AG04450 (cell line): Measurements from ENCODE around the gene PGAM2. TPM values are rescaled to one million over a fixed set of nuclear protein-coding genes. Genes with fewer than 3 reads are reported as not detected.
"Not testable (repeated sequence)": the region's sequence is repeated elsewhere in the genome, so short reads cannot be mapped to it uniquely, and the experiment has no call there.

Experiments
- CTCF ChIA-PET: fragments of 300-600, 350-600 bp; formaldehyde crosslinking; extraction: SDS; loops from one replicate; lab custom pipeline; 2022; ENCODE audit warnings: antibody characterized with exemption, inconsistent platforms; lab: Charles Lee
- POLR2A ChIA-PET: fragments of 350-600 bp; formaldehyde crosslinking; extraction: SDS; loops from one replicate; lab custom pipeline; 2021; ENCODE audit warnings: antibody characterized with exemption, inconsistent platforms; lab: Yijun Ruan, JAX
- DNase-seq: peaks from one replicate; pipeline ENCODE4 v3.0.0-alpha.2; 2011; ENCODE audit warnings: low read depth, low spot score
- H3K27ac ChIP-seq: one replicate; pipeline ENCODE4 v1.5.1; 2012; ENCODE audit warnings: low read depth, low read length, control low read depth
- H3K27me3 ChIP-seq: one replicate; pipeline ENCODE4 v1.6.0; 2012; ENCODE audit warnings: low read length; ENCODE audit not compliant: control insufficient read depth, insufficient read depth
- H3K4me3 ChIP-seq: 2 replicates; pipeline ENCODE4 v1.5.1; 2011; ENCODE audit warnings: mild to moderate bottlenecking, low read depth, low read length, control low read depth
- H3K9me3 ChIP-seq: 2 replicates; pipeline ENCODE4 v1.5.1; 2012; ENCODE audit warnings: low read length; ENCODE audit not compliant: control insufficient read depth, insufficient read depth
- polyA plus RNA-seq: library from polyadenylated mRNA; depleted of rRNA; stranded (reverse); fragments of >200 nt; gene quantifications from 2 replicates; pipeline ENCODE4 v1.2.3, GENCODE V29; 2011

PGAM2 gene
- polyA plus RNA-seq, 1 experiment, result not detected

DNA sequence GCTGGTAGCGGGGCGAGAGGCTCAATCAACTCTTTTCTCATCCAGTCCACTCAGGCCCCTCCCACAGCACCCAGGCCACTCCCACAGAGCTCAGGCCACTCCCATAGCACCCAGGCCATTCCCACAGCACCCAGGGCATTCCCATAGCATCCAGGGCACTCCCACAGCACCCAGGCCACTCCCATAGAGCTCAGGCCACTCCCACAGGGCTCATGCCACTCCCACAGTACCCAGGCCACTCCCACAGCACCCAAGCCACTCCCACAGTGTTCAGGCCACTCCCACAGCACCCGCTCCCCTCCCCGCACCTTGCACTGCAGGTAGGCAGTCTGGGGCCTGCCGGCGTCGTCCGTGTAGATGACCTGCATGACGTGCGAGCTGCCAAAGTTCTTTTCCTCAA is 29.0 kb downstream of the PGAM2 start:
- H3K27me3 ChIP-seq, CTCF ChIA-PET, DNase-seq: not testable (repeated sequence)

DNA sequence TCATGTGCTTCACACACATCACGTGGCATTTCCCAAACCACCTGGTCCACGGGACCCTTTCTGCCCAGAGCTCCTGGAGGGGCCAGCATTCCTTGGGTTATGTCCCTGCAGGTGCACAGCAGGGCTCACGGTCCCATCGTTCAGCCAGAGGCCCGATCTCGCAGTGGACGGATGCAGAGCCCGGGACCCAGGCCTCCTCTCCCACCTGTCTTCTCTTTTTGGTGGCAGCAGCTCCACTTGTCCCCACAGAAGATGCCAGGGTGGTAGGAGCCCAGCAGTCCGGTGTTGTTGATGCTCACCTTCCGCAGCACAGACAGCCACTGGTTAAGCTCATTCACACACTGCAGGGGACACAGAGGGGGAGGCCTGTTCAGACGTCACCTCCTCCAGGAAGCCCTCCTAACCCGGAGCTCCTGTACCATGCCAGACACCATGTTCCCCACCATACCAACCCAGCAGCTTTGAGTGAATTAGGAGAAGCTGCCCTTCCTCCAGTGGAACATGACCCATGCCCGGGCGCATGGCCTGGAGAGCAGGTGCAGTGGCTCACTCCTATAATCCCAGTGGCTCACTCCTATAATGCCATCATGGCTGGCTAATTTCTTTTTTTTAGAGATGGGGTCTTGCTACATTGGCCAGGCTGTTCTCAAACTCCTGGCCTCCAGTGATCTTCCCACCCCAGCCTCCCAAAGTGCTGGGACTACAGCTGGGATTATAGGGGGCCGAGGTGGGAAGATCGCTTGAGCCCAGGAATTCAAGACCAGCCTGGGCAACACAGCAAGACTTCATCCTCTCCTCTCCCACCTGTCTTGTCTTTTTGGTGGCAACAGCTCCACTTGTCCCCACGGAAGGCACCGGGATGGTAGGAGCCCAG is 31.2 kb downstream of the PGAM2 start:
- H3K4me3 ChIP-seq, POLR2A ChIA-PET, H3K27me3 ChIP-seq, H3K27ac ChIP-seq, DNase-seq, H3K9me3 ChIP-seq, CTCF ChIA-PET: not testable (repeated sequence)

More for the DNA sequence above, 29.0 kb downstream of the PGAM2 start:
- H3K9me3 ChIP-seq, H3K4me3 ChIP-seq, H3K27ac ChIP-seq, POLR2A ChIA-PET: not testable (repeated sequence)

DNA sequence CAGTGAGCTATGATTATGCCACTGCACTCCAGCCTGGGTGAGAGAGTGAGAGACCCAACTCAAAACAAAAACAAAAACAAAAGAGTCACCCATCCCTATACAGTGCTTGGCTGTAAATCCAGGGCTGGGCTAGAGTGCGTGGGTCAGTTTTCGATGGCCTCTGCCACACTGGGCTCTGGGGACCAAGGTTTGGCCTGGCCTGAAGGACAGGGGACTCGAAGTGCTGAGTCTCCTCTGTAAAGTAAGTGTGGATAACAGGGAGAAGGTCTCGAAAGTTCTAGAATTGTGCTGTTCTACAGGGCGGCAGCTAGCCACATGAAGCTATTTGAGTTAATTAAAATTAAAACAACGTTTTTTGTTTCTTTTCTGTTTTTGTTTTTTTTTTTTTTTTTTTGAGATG is 33.3 kb downstream of the PGAM2 start:
- H3K9me3 ChIP-seq, CTCF ChIA-PET, H3K27me3 ChIP-seq, DNase-seq, POLR2A ChIA-PET, H3K27ac ChIP-seq, H3K4me3 ChIP-seq: not testable (repeated sequence)

DNA sequence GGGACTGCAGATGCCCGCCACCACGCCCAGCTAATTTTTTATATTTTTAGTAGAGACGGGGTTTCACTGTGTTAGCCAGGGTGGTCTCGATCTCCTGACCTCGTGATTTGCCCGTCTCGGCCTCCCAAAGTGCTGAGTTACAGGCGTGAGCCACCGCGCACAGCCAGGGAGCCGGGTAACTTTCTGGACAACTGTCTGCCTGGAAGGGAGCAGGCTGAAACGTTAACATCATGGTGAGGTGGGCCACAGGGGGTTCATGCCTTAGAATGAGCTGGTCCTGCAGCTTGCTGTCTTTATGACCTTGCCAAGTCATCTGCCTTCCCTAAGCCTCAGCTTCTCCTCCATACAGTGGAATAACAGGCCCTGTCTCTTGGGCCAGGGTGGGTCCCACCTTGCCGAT is 34.0 kb downstream of the PGAM2 start:
- CTCF ChIA-PET, H3K27ac ChIP-seq, H3K27me3 ChIP-seq, H3K9me3 ChIP-seq, POLR2A ChIA-PET, DNase-seq, H3K4me3 ChIP-seq: not testable (repeated sequence)

DNA sequence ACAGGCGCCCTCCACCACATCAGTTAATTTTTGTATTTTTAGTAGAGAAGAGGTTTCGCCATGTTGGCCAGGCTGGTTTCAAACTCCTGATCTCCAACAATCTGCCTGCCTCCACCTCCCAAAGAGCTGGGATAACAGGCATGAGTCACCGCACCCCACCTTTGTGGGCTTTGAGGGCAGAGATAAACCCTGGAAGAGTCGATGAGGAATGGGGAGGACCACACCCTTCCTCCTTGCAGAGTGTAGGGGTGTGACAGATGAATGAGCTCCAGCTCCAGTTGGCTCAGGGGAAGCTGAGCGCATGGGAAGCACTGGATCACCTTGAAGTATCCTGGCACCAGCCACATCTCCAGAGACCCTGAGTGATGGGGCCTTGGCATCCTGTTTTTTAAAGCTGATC is 35.3 kb downstream of the PGAM2 start:
- CTCF ChIA-PET, result not testable (repeated sequence)

DNA sequence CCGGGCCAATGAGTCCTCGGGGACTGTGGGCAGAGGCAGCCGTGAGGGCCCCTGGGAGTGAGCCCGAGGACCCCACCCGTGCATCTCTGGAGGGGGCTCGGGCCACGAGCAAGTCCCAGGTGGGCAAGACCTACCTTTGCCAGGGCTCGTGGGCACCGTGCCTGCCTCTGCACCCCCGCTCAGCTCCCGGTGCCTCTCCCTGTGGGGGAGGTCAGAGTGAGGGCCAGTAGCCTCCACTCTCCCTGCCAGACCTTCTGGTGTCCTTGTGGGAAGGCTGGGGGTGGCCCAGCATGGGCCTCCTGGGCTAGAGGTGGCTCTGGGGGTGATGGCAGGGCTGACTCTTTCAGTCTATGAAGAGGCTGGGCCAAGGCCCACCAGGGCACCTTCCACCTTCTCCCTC is 35.9 kb downstream of the PGAM2 start:
- POLR2A ChIA-PET, DNase-seq, H3K4me3 ChIP-seq, H3K9me3 ChIP-seq, CTCF ChIA-PET, H3K27ac ChIP-seq, H3K27me3 ChIP-seq: not testable (repeated sequence)

More for the DNA sequence above, 35.3 kb downstream of the PGAM2 start:
- DNase-seq, H3K9me3 ChIP-seq, H3K27me3 ChIP-seq, H3K27ac ChIP-seq, POLR2A ChIA-PET, H3K4me3 ChIP-seq: not testable (repeated sequence)

DNA sequence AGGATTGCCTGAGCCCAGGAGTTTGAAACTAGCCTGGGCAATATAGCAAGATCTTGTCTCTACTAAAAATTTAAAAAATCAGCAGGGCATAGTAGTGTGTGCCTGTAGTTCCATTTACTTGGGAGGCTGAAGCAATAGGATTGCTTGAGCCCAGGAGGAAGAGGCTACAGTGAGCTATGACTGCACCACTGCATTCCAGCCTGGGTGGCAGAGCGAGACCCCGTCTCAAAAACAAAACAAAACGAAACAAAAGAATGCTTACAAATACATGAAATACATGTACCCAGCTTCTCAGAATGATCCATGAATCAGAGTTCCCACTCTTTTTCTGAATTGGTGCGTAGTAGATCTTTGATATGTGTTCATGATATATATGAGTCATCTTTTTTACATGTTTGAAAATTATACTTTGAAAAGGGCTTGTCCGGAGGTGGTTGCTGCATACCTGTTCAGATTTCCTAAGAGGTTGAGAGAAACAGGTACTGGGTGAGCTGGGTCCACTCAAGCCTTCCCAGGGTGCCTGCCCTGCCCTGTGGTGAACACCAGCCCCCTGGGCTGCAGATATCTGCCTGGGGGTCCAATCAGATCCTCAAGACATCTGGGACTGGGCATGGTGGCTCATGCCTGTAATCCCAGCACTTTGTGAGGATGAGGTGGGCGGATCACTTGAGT is 42.4 kb downstream of the PGAM2 start:
- H3K4me3 ChIP-seq, H3K9me3 ChIP-seq, H3K27ac ChIP-seq, POLR2A ChIA-PET, DNase-seq, CTCF ChIA-PET, H3K27me3 ChIP-seq: not testable (repeated sequence)

DNA sequence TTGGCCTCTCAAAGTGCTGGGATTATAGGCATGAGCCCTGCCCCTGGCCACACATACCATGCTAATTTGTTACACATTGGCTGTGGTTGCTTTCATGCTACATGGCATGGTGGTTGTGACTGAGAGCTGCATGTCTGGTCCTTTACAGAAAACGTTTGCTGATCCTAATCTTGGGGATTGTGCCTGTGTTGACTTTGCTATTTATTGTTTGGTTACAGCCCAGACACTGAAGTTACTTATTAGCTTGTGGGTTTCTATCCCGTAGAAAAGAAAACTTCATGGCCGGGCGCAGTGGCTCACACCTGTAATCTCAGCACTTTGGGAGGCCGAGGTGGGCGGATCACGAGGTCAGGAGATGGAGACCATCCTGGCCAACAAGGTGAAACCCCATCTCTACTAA is 43.3 kb downstream of the PGAM2 start:
- CTCF ChIA-PET, result interaction anchor here (0.7 kb wide), 1 partner anchor 105 kb away, joined by 3 read pairs; no protein-coding TSS in a partner anchor
- H3K27ac ChIP-seq, DNase-seq, H3K9me3 ChIP-seq, H3K4me3 ChIP-seq, H3K27me3 ChIP-seq: not testable (repeated sequence)
- POLR2A ChIA-PET, result interaction anchor here (0.7 kb wide), 1 partner anchor 179 kb away, joined by 4 read pairs; no protein-coding TSS in a partner anchor

DNA sequence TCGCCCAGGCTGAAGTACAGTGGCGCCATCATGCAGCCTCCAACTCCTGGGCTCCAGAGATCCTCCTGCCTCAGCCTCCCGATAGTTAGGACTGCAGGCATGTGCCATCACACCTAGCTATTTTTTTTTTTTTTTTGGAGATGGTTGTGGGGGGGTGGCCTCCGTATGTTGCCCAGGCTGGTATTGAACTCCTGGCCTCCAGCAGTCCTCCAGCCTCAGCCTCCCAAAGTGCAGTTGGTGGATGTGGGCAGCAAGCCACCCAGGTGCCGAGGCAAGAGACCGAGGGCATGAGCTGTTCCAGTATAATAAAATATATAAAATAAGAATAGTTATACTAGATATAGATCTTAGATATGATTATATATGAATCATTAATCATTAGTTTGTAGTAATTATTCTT is 45.5 kb downstream of the PGAM2 start:
- ChIA-PET POLR2A (interaction anchor here (0.6 to 1.2 kb wide), 2 partner anchors 25 to 45 kb away, joined by 3 to 5 read pairs; partner anchors contain the start of genes DBNL and PGAM2), CTCF (interaction anchor here (0.6 to 2.2 kb wide), 9 partner anchors 24 to 714 kb away, joined by 4 to 9 read pairs (median 5); partner anchors contain the start of genes DBNL and YKT6)
- H3K27ac ChIP-seq, H3K27me3 ChIP-seq, H3K4me3 ChIP-seq, H3K9me3 ChIP-seq, DNase-seq: not testable (repeated sequence)
